ENCODE data around the gene TRPV2.
A peak's percentile ranks its signal among the peaks of the same experiment; 100 is the strongest.
"Not testable (repeated sequence)": the region's sequence is repeated elsewhere in the genome, so short reads cannot be mapped to it uniquely, and the experiment has no call there.

TRPV2 gene

GRCh38 chr17:16415031-16415924 lies at the start of gene TRPV2:
TSS of gene TRPV2 (plus strand) at chr17:16415571. CDS start at chr17:16417669, 2,098 bp downstream.
- peak; percentile 55 for DNase-seq (ENCODE audit: low spot score)

- DNase-seq (ENCODE audit: low spot score) = no peak
Observed at GRCh38 chr17:16371742-16372141, 43.6 kb upstream of the TRPV2 start.

GRCh38 chr17:16374146-16374938 lies 41.0 kb upstream of the TRPV2 start:
- peak; percentile 80 for DNase-seq (ENCODE audit: low spot score)

GRCh38 chr17:16377941-16378341 lies 37.4 kb upstream of the TRPV2 start:
- peak; percentile 62 for DNase-seq (ENCODE audit: low spot score)

GRCh38 chr17:16378636-16379282 lies 36.6 kb upstream of the TRPV2 start:
- no peak for DNase-seq (ENCODE audit: low spot score)

- no peak for DNase-seq (ENCODE audit: low spot score)
Observed at GRCh38 chr17:16379654-16380053, 35.7 kb upstream of the TRPV2 start.

- DNase-seq (ENCODE audit: low spot score) = peak; percentile 94
Observed at GRCh38 chr17:16380640-16381495, 34.5 kb upstream of the TRPV2 start, which contains the start of gene UBB. TSS of gene UBB (plus strand) at chr17:16381091. CDS start at chr17:16381908, 817 bp downstream.

GRCh38 chr17:16381496-16381820 lies 33.9 kb upstream of the TRPV2 start:
- DNase-seq (ENCODE audit: low spot score) = no peak

- DNase-seq (ENCODE audit: low spot score) = no peak
Observed at GRCh38 chr17:16383216-16383615, 32.2 kb upstream of the TRPV2 start.

GRCh38 chr17:16383772-16384287 lies 31.5 kb upstream of the TRPV2 start:
- no peak for DNase-seq (ENCODE audit: low spot score)

GRCh38 chr17:16384557-16384956 lies 30.8 kb upstream of the TRPV2 start:
- DNase-seq (ENCODE audit: low spot score) = no peak

GRCh38 chr17:16386126-16386507 lies 29.3 kb upstream of the TRPV2 start:
- not testable (repeated sequence) for DNase-seq (ENCODE audit: low spot score)

- DNase-seq (ENCODE audit: low spot score) = no peak
Observed at GRCh38 chr17:16391451-16391850, 23.9 kb upstream of the TRPV2 start.

GRCh38 chr17:16392491-16392890 lies 22.9 kb upstream of the TRPV2 start:
- DNase-seq (ENCODE audit: low spot score) = not testable (repeated sequence)

GRCh38 chr17:16395887-16396286 lies 19.5 kb upstream of the TRPV2 start:
- peak; percentile 29 for DNase-seq (ENCODE audit: low spot score)

- not testable (repeated sequence) for DNase-seq (ENCODE audit: low spot score)
Observed at GRCh38 chr17:16396693-16397092, 18.7 kb upstream of the TRPV2 start.

- DNase-seq (ENCODE audit: low spot score) = no peak
Observed at GRCh38 chr17:16398270-16399267, 16.8 kb upstream of the TRPV2 start.

- not testable (repeated sequence) for DNase-seq (ENCODE audit: low spot score)
Observed at GRCh38 chr17:16403847-16404246, 11.5 kb upstream of the TRPV2 start.

GRCh38 chr17:16406742-16407674 lies 8.4 kb upstream of the TRPV2 start:
- DNase-seq (ENCODE audit: low spot score) = peak; percentile 53
